ENCODE measurements around the gene CFAP91.

CFAP91 gene

GRCh38 chr3:119700920-119701734 is 1.7 kb upstream of the CFAP91 start:
- no peaks in the 10 kb centered on the region for H3K36me3 ChIP-seq
- H3K4me1 ChIP-seq (ENCODE audit: control insufficient read depth in 1 of 2, insufficient read depth in 1 of 2, low read depth in 1 of 2, low read length in 1 of 2): peaks cover 14 to 18% of the 10 kb centered on the region in 2 experiments
- no peak overlapping the region for H3K4me3 ChIP-seq (ENCODE audit: low read depth in 1 of 2, low read length in 1 of 2)
- no peak for TF ChIP-seq CTCF (IDR thresholded peaks at IDR 0.05)
- no peaks in the 10 kb centered on the region for H3K9me3 ChIP-seq
- peaks cover 18% of the 10 kb centered on the region for H3K27me3 ChIP-seq
- peak overlapping the region; percentile 25 for H3K27ac ChIP-seq

GRCh38 chr3:119703820-119704531 is 1.2 kb downstream of the CFAP91 start:
- H3K27me3 ChIP-seq: peaks cover 18% of the 10 kb centered on the region
- H3K36me3 ChIP-seq: no peaks in the 10 kb centered on the region
- TF ChIP-seq CTCF (IDR thresholded peaks at IDR 0.05): no peak
- peaks cover 14 to 18% of the 10 kb centered on the region in 2 experiments for H3K4me1 ChIP-seq (ENCODE audit: control insufficient read depth in 1 of 2, insufficient read depth in 1 of 2, low read depth in 1 of 2, low read length in 1 of 2)
- no peak overlapping the region for H3K27ac ChIP-seq
- no peaks in the 10 kb centered on the region for H3K9me3 ChIP-seq
- no peak overlapping the region for H3K4me3 ChIP-seq (ENCODE audit: low read depth in 1 of 2, low read length in 1 of 2)

- H3K27me3 ChIP-seq: no peaks in the 10 kb centered on the region
- H3K27ac ChIP-seq: no peak overlapping the region
- H3K9me3 ChIP-seq: no peaks in the 10 kb centered on the region
- H3K36me3 ChIP-seq: no peaks in the 10 kb centered on the region
- TF ChIP-seq CTCF (IDR thresholded peaks at IDR 0.05): no peak
- no peaks in the 10 kb centered on the region for H3K4me1 ChIP-seq (ENCODE audit: control insufficient read depth in 1 of 2, insufficient read depth in 1 of 2, low read depth in 1 of 2, low read length in 1 of 2)
- H3K4me3 ChIP-seq (ENCODE audit: low read depth in 1 of 2, low read length in 1 of 2): no peak overlapping the region
These were observed 12.3 kb downstream of the CFAP91 start for GRCh38 chr3:119715105-119715504.

- TF ChIP-seq CTCF (IDR thresholded peaks at IDR 0.05): no peak
- Histone ChIP-seq H3K4me1 (ENCODE audit: control insufficient read depth in 1 of 2, insufficient read depth in 1 of 2, low read depth in 1 of 2, low read length in 1 of 2) (no peaks in the 10 kb centered on the region), H3K36me3 (no peaks in the 10 kb centered on the region), H3K27me3 (no peaks in the 10 kb centered on the region), H3K27ac (no peak overlapping the region), H3K4me3 (ENCODE audit: low read depth in 1 of 2, low read length in 1 of 2) (no peak overlapping the region), H3K9me3 (no peaks in the 10 kb centered on the region)
These were observed 14.2 kb downstream of the CFAP91 start for GRCh38 chr3:119716998-119717397.

- no peak for TF ChIP-seq CTCF (IDR thresholded peaks at IDR 0.05)
These were observed 14.7 kb downstream of the CFAP91 start for GRCh38 chr3:119717520-119717919.

More at GRCh38 chr3:119717520-119717919, 14.7 kb downstream of the CFAP91 start:
- Histone ChIP-seq H3K27me3 (no peaks in the 10 kb centered on the region), H3K27ac (no peak overlapping the region), H3K36me3 (no peaks in the 10 kb centered on the region), H3K9me3 (no peaks in the 10 kb centered on the region), H3K4me1 (ENCODE audit: control insufficient read depth in 1 of 2, insufficient read depth in 1 of 2, low read depth in 1 of 2, low read length in 1 of 2) (no peaks in the 10 kb centered on the region), H3K4me3 (ENCODE audit: low read depth in 1 of 2, low read length in 1 of 2) (no peak overlapping the region)

Data from neutrophil (primary cell).